Suprapubic skin (tissue), 4 donors: ENCODE results near the gene BRCA2. TPM values are rescaled to one million over a fixed set of nuclear protein-coding genes. Genes with fewer than 3 reads are reported as not detected.

ENCODE experiments used
- DNase-seq, 2 donors: peaks; one replicate each; pipeline ENCODE4 v3.0.0-alpha.2; 2019; ENCODE audit warnings: low spot score in 2 of 2
- H3K27ac ChIP-seq: fragments of 200-600 bp; sonication (generic); one replicate; pipeline ENCODE4 v1.5.1; 2019
- H3K27me3 ChIP-seq: fragments of 200-600 bp; sonication (generic); one replicate; pipeline ENCODE4 v1.5.1; 2019
- H3K36me3 ChIP-seq: fragments of 200-600 bp; sonication (generic); one replicate; pipeline ENCODE4 v1.5.1; 2019
- H3K4me1 ChIP-seq: fragments of 200-600 bp; sonication (generic); one replicate; pipeline ENCODE4 v1.5.1; 2019
- H3K4me3 ChIP-seq: fragments of 200-600 bp; sonication (generic); one replicate; pipeline ENCODE4 v1.5.1; 2019; ENCODE audit warnings: mild to moderate bottlenecking
- H3K9me3 ChIP-seq: fragments of 200-600 bp; sonication (generic); one replicate; pipeline ENCODE4 v1.5.1; 2019
- CTCF ChIP-seq, 2 donors: fragments of 200-600 bp in 1 of 2; fragments of 450-650 bp in 1 of 2; sonication (generic) in 1 of 2; IDR thresholded peaks; one replicate each; pipeline ENCODE4 v1.5.1; 2016 to 2019; ENCODE audit warnings: antibody characterized with exemption in 2 of 2, mild to moderate bottlenecking in 1 of 2, moderate library complexity in 1 of 2
- EP300 ChIP-seq: sonication (generic); formaldehyde crosslinking; IDR thresholded peaks from one replicate; pipeline ENCODE4 v1.6.1; 2017; ENCODE audit warnings: antibody characterized with exemption
- POLR2A ChIP-seq, 2 donors: fragments of 450-650 bp; IDR thresholded peaks; one replicate each; pipeline ENCODE4 v1.6.1; 2017; ENCODE audit warnings: antibody characterized with exemption in 2 of 2, mild to moderate bottlenecking in 2 of 2, moderate library complexity in 2 of 2
- POLR2AphosphoS5 ChIP-seq, 3 donors: sonication (generic); formaldehyde crosslinking; IDR thresholded peaks; one replicate each; pipeline ENCODE4 v1.6.1; 2017; ENCODE audit warnings: antibody characterized with exemption in 3 of 3
- whole genome bisulfite sequencing: methylation state at CpG from one replicate; pipeline ENCODE4 v1.1.5; 2018; 5-methylcytosine and 5-hydroxymethylcytosine counted together
- total RNA-seq, 4 donors: library from RNA; depleted of rRNA; stranded (reverse); fragments of >200 nt; gene quantifications; one replicate each; pipeline ENCODE4 v1.1.0, GENCODE V29; 2016

Gene BRCA2
- total RNA-seq, 4 donors from 2014 or later = 1.5 to 5.6 (median 2.0) TPM

GRCh38 chr13:32426990-32427851, 111.9 kb downstream of the BRCA2 start:
- Histone ChIP-seq H3K27me3 (no peaks in the 10 kb centered on the region), H3K4me3 (peak overlapping the region; percentile 96), H3K27ac (peak overlapping the region; percentile 95), H3K36me3 (peaks cover 3% of the 10 kb centered on the region), H3K9me3 (no peaks in the 10 kb centered on the region), H3K4me1 (peaks cover 26% of the 10 kb centered on the region)
- DNase-seq = peak; percentile 73 to 85
- TF ChIP-seq CTCF (IDR thresholded peaks at IDR 0.05) (no peak), POLR2A (IDR thresholded peaks at IDR 0.05) (no peak), EP300 (no peak), POLR2AphosphoS5 (IDR thresholded peaks at IDR 0.05) (no peak)
- WGBS = 3% methylated on average over 20 of the region's 90 CpGs

- Histone ChIP-seq H3K9me3 (no peaks in the 10 kb centered on the region), H3K4me1 (peaks cover 29% of the 10 kb centered on the region), H3K4me3 (peak within 1 kb of the TSS; percentile 96), H3K36me3 (no peaks in the 10 kb centered on the region), H3K27ac (peak within 1 kb of the TSS; percentile 95), H3K27me3 (no peaks in the 10 kb centered on the region)
- TF ChIP-seq EP300 = no peak
- peak; percentile 42 to 67 (median 65) for TF ChIP-seq POLR2AphosphoS5 (IDR thresholded peaks at IDR 0.05)
- no peak for TF ChIP-seq CTCF (IDR thresholded peaks at IDR 0.05)
- peak; percentile 68 to 93 for TF ChIP-seq POLR2A (IDR thresholded peaks at IDR 0.05)
- peak; percentile 88 to 89 for DNase-seq
- 1% methylated on average over 8 of the region's 40 CpGs for WGBS
Observed at GRCh38 chr13:32427852-32428580, 112.7 kb downstream of the BRCA2 start, which contains the start of gene N4BP2L1. N4BP2L1 (minus strand) TSS chr13:32428130; CDS start chr13:32428082, 48 bp downstream.

- Histone ChIP-seq H3K36me3 (no peaks in the 10 kb centered on the region), H3K27me3 (no peaks in the 10 kb centered on the region), H3K4me3 (peak overlapping the region; percentile 96), H3K27ac (peak overlapping the region; percentile 95), H3K9me3 (no peaks in the 10 kb centered on the region), H3K4me1 (peaks cover 29% of the 10 kb centered on the region)
- WGBS = 29% methylated on average over 9 of the region's 9 CpGs
- TF ChIP-seq POLR2A (IDR thresholded peaks at IDR 0.05) (no peak), EP300 (no peak), CTCF (IDR thresholded peaks at IDR 0.05) (no peak), POLR2AphosphoS5 (IDR thresholded peaks at IDR 0.05) (no peak)
- no peak for DNase-seq
Observed at GRCh38 chr13:32428581-32429432, 113.5 kb downstream of the BRCA2 start.

DNA sequence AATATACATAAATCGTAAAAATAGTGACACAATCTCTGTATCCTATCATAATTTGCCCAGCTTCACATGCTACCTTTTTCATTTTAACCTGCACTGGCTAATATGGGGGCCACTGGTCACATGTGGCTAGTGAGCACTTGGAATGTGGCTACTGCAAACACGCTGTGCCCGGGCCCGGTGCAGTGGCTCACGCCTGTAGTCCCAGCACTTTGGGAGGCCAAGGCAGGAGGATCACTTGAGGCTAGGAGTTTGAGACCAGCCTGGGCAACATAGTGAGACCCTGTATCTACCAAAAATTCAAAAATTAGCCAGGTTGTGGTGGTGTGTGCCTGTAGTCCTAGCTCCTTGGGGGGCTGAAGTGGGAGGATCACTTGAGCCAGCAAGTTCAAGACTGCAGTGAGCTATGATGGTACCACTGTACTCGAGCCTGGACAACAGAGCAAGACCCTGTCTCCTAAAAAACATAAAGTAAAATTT, 114.2 kb downstream of the BRCA2 start:
- DNase-seq = no peak
- Histone ChIP-seq H3K4me3 (no peak overlapping the region), H3K27ac (peak overlapping the region; percentile 95), H3K9me3 (no peaks in the 10 kb centered on the region), H3K36me3 (no peaks in the 10 kb centered on the region), H3K27me3 (no peaks in the 10 kb centered on the region), H3K4me1 (peaks cover 29% of the 10 kb centered on the region)
- TF ChIP-seq POLR2AphosphoS5 (IDR thresholded peaks at IDR 0.05) = no peak
- no peak for TF ChIP-seq EP300
- TF ChIP-seq POLR2A (IDR thresholded peaks at IDR 0.05) = no peak
- TF ChIP-seq CTCF (IDR thresholded peaks at IDR 0.05) = no peak
- WGBS = 93% methylated on average over 6 of the region's 6 CpGs
